ENCODE data around the gene CGB8.
"Not testable (repeated sequence)": the region's sequence is repeated elsewhere in the genome, so short reads cannot be mapped to it uniquely, and the experiment has no call there.

Gene CGB8

GRCh38 chr19:49038557-49039276 lies 10.2 kb downstream of the CGB8 start:
- H3K4me1 ChIP-seq (ENCODE audit: control insufficient read depth, insufficient read depth, low read length); H3K27me3 ChIP-seq (ENCODE audit: control insufficient read depth, insufficient read depth, low read length); H3K4me3 ChIP-seq (ENCODE audit: low read length); H3K36me3 ChIP-seq (ENCODE audit: control insufficient read depth, insufficient read depth, low read length); H3K9ac ChIP-seq (ENCODE audit: low read length); H3K27ac ChIP-seq (ENCODE audit: low read depth, low read length): not testable (repeated sequence)

- not testable (repeated sequence) for H3K4me3 ChIP-seq (ENCODE audit: low read length); H3K27ac ChIP-seq (ENCODE audit: low read depth, low read length); H3K27me3 ChIP-seq (ENCODE audit: control insufficient read depth, insufficient read depth, low read length); H3K36me3 ChIP-seq (ENCODE audit: control insufficient read depth, insufficient read depth, low read length); H3K4me1 ChIP-seq (ENCODE audit: control insufficient read depth, insufficient read depth, low read length); H3K9ac ChIP-seq (ENCODE audit: low read length)
Observed at GRCh38 chr19:49038111-49038510, 10.8 kb downstream of the CGB8 start.

- H3K4me3 ChIP-seq (ENCODE audit: low read length); H3K9ac ChIP-seq (ENCODE audit: low read length); H3K4me1 ChIP-seq (ENCODE audit: control insufficient read depth, insufficient read depth, low read length); H3K27ac ChIP-seq (ENCODE audit: low read depth, low read length); H3K36me3 ChIP-seq (ENCODE audit: control insufficient read depth, insufficient read depth, low read length); H3K27me3 ChIP-seq (ENCODE audit: control insufficient read depth, insufficient read depth, low read length): not testable (repeated sequence)
Observed at GRCh38 chr19:49036815-49037214, 12.1 kb downstream of the CGB8 start, which contains the start of gene CGB1. TSS of gene CGB1 (minus strand) at chr19:49036895. CDS start at chr19:49036711, 184 bp downstream.

- H3K27me3 ChIP-seq (ENCODE audit: control insufficient read depth, insufficient read depth, low read length); H3K36me3 ChIP-seq (ENCODE audit: control insufficient read depth, insufficient read depth, low read length); H3K27ac ChIP-seq (ENCODE audit: low read depth, low read length); H3K9ac ChIP-seq (ENCODE audit: low read length); H3K4me1 ChIP-seq (ENCODE audit: control insufficient read depth, insufficient read depth, low read length); H3K4me3 ChIP-seq (ENCODE audit: low read length): not testable (repeated sequence)
Observed at GRCh38 chr19:49031642-49032301, 17.1 kb downstream of the CGB8 start, which contains the start of gene CGB2. TSS of gene CGB2 (plus strand) at chr19:49031890. CDS start at chr19:49032096, 206 bp downstream.

- not testable (repeated sequence) for H3K4me3 ChIP-seq (ENCODE audit: low read length); H3K36me3 ChIP-seq (ENCODE audit: control insufficient read depth, insufficient read depth, low read length); H3K27me3 ChIP-seq (ENCODE audit: control insufficient read depth, insufficient read depth, low read length); H3K9ac ChIP-seq (ENCODE audit: low read length); H3K27ac ChIP-seq (ENCODE audit: low read depth, low read length); H3K4me1 ChIP-seq (ENCODE audit: control insufficient read depth, insufficient read depth, low read length)
Observed at GRCh38 chr19:49030323-49030722, 18.6 kb downstream of the CGB8 start.

- not testable (repeated sequence) for H3K4me1 ChIP-seq (ENCODE audit: control insufficient read depth, insufficient read depth, low read length); H3K9ac ChIP-seq (ENCODE audit: low read length); H3K27me3 ChIP-seq (ENCODE audit: control insufficient read depth, insufficient read depth, low read length); H3K4me3 ChIP-seq (ENCODE audit: low read length); H3K36me3 ChIP-seq (ENCODE audit: control insufficient read depth, insufficient read depth, low read length); H3K27ac ChIP-seq (ENCODE audit: low read depth, low read length)
Observed at GRCh38 chr19:49029749-49030148, 19.2 kb downstream of the CGB8 start.

GRCh38 chr19:49028686-49029085 lies 20.2 kb downstream of the CGB8 start:
- H3K9ac ChIP-seq (ENCODE audit: low read length); H3K27me3 ChIP-seq (ENCODE audit: control insufficient read depth, insufficient read depth, low read length); H3K4me3 ChIP-seq (ENCODE audit: low read length); H3K27ac ChIP-seq (ENCODE audit: low read depth, low read length); H3K36me3 ChIP-seq (ENCODE audit: control insufficient read depth, insufficient read depth, low read length); H3K4me1 ChIP-seq (ENCODE audit: control insufficient read depth, insufficient read depth, low read length): not testable (repeated sequence)

- not testable (repeated sequence) for H3K4me3 ChIP-seq (ENCODE audit: low read length); H3K36me3 ChIP-seq (ENCODE audit: control insufficient read depth, insufficient read depth, low read length); H3K4me1 ChIP-seq (ENCODE audit: control insufficient read depth, insufficient read depth, low read length); H3K9ac ChIP-seq (ENCODE audit: low read length); H3K27me3 ChIP-seq (ENCODE audit: control insufficient read depth, insufficient read depth, low read length); H3K27ac ChIP-seq (ENCODE audit: low read depth, low read length)
Observed at GRCh38 chr19:49025599-49025998, 23.3 kb downstream of the CGB8 start.

GRCh38 chr19:49025088-49025487 lies 23.8 kb downstream of the CGB8 start:
- H3K4me1 ChIP-seq (ENCODE audit: control insufficient read depth, insufficient read depth, low read length); H3K9ac ChIP-seq (ENCODE audit: low read length); H3K27me3 ChIP-seq (ENCODE audit: control insufficient read depth, insufficient read depth, low read length); H3K36me3 ChIP-seq (ENCODE audit: control insufficient read depth, insufficient read depth, low read length); H3K27ac ChIP-seq (ENCODE audit: low read depth, low read length); H3K4me3 ChIP-seq (ENCODE audit: low read length): not testable (repeated sequence)

- H3K27ac ChIP-seq (ENCODE audit: low read depth, low read length); H3K36me3 ChIP-seq (ENCODE audit: control insufficient read depth, insufficient read depth, low read length); H3K4me1 ChIP-seq (ENCODE audit: control insufficient read depth, insufficient read depth, low read length); H3K9ac ChIP-seq (ENCODE audit: low read length); H3K4me3 ChIP-seq (ENCODE audit: low read length): not testable (repeated sequence)
- peaks cover 13% of the 10 kb centered on the region for H3K27me3 ChIP-seq (ENCODE audit: control insufficient read depth, insufficient read depth, low read length)
Observed at GRCh38 chr19:49024233-49024632, 24.7 kb downstream of the CGB8 start, which contains the start of gene CGB3. TSS of gene CGB3 (minus strand) at chr19:49024333. CDS start at chr19:49023971, 362 bp downstream.

- peaks cover 2% of the 10 kb centered on the region for H3K4me1 ChIP-seq (ENCODE audit: control insufficient read depth, insufficient read depth, low read length)
- no peak overlapping the region for H3K27ac ChIP-seq (ENCODE audit: low read depth, low read length)
- no peak overlapping the region for H3K9ac ChIP-seq (ENCODE audit: low read length)
- peaks cover 16% of the 10 kb centered on the region for H3K27me3 ChIP-seq (ENCODE audit: control insufficient read depth, insufficient read depth, low read length)
- no peaks in the 10 kb centered on the region for H3K36me3 ChIP-seq (ENCODE audit: control insufficient read depth, insufficient read depth, low read length)
- no peak overlapping the region for H3K4me3 ChIP-seq (ENCODE audit: low read length)
Observed at GRCh38 chr19:49022116-49022515, 26.8 kb downstream of the CGB8 start.

- Histone ChIP-seq H3K27ac (ENCODE audit: low read depth, low read length) (no peak overlapping the region), H3K27me3 (ENCODE audit: control insufficient read depth, insufficient read depth, low read length) (peaks cover 16% of the 10 kb centered on the region), H3K4me3 (ENCODE audit: low read length) (no peak overlapping the region), H3K9ac (ENCODE audit: low read length) (no peak overlapping the region), H3K36me3 (ENCODE audit: control insufficient read depth, insufficient read depth, low read length) (no peaks in the 10 kb centered on the region), H3K4me1 (ENCODE audit: control insufficient read depth, insufficient read depth, low read length) (peaks cover 2% of the 10 kb centered on the region)
Observed at GRCh38 chr19:49020931-49021895, 27.7 kb downstream of the CGB8 start.

Data from rectal smooth muscle tissue (tissue), 1 donor.